Inflammatory macrophage (primary cell): Measurements from ENCODE around the gene MAGOH.
"Not testable (repeated sequence)": the region's sequence is repeated elsewhere in the genome, so short reads cannot be mapped to it uniquely, and the experiment has no call there.

Experiments
- DNase-seq, 2 donors: peaks; one replicate each; pipeline ENCODE4 v3.0.0-alpha.2; 2020 to 2022
- total RNA-seq, 18 experiments: gene quantifications; one replicate each; lab custom pipeline; 2026; ENCODE audit warnings: mixed read lengths in 6 of 18, inconsistent platforms in 2 of 18; lab: John Stamatoyannopoulos, UW

Gene MAGOH
- 5.2 to 10.9 (median 8.6) reads per million in 18 experiments for total RNA-seq

DNA sequence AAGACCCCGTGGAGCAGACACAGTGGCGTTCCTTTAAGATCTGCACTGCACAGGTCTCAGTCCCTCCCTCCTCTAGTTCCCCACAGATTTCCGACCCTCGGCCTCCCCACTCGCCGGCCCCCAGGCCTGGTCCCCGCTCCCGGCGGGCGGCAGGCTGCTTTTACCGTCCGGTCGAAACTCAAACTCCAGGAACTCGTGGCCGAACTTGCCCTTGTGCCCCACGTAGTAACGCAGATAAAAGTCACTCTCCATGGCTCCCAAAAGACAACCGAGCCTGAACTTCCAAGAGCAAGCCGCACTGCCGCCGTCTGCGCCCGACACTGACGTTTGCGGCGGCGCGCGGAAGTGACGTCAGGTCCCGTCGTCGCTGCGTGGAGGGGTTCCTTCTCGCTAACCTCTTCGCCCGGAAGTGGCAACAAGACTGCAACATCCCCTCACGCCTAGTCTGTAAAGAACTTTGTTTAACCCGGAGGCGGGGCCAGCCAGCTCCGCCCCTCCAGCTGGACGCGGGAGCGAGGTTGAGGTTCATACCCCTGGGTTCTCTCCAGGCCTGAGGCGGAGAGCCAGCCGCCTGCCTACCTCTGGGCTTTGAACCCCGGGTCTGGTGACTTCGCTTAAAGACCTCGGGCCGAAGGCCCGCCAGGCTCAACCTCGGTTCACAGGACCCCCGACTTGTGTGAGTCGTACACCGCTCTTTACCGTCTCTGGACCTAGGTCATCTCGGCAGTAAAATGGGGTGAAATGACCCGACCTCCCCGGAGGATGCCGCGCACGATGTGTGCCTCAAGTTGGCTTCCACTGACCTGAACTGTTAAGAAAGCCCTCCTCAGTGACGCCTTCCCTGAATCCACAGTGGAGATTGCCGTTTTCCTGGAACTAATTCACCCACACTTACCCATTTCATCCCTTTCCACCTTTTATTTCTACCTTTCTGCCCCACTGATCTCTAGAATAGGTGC lies at the start of gene MAGOH:
Gene MAGOH, minus strand, starts transcription at position 322 of the 959 bp plus-strand sequence. Its CDS starts 70 bp downstream, at position 252.
- peak; percentile 96 to 97 for DNase-seq

DNA sequence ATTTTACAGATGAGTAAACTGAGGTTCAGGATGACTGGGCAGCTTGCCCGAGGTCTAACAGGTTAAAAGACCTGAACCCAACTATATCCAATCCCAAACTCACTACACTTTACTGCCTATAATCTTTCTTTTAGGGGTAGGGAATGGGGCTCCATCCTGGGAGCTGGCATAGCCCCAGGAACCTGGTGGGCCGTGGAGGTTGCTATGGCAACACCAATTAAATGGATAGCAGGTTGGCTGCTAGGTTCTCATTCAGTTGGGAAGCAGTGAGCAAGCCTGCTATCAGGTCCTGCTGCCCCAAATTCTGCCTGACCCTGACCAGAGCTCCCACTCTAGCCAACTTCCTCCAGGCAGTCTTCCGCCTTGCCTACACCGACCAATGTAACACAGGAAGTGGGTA lies 48.6 kb upstream of the MAGOH start:
- DNase-seq: peak; percentile 8 to 9

DNA sequence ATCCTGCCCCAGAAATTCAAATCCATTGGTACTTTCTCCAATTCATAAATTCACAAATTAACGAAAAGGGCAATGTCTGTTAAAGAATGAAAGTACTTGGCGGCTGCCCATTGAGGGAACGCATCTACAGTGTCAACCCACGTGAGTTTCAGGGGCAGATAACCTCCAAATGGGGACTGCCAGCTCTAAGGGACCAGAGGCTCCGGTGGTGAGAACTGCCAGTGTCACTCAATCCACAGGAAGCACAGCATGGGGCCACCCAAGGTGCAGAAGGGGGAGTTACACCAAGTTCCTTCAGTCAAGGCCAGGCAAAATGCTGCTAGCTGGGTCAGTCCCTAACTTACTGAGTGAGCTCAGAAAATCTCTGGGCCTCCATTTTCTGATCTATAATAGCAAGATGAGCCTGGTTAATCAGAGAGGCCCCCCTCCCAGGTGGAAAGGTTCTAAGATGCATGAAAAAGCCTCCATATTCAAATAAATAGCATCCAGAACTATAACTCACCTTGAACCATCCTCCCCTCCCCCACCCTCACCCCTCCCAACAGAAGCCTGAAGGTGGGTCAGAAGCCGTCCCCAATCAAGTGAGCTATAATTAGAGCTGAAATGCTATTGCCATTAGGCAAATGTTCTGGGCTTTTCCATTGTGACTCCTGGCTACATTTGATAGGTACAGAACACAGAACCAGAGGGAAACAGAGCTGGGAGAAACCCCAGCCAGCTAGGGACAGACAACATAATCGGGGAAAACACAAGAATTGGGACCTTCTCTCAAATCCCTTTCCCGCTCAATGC lies 47.8 kb upstream of the MAGOH start:
- DNase-seq: no peak

DNA sequence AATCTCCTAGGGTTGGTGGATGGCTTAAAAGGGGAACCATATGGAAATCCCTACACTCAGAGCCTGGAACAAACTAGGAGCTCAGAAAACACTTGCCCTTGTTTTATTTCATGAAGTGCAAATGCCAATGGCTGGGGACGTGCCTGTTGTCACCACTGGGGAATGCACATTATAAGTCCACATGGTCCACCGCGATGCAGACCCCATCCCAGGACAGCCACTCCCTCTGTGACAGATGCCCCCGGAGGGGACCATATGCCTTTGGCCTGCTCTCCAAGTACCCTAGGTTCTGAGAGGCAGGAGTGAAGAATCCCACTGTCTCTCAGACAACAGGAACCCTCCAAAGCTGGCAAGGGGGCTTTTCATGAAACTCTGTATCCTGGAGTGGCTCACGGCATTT lies 47.2 kb upstream of the MAGOH start:
- DNase-seq: no peak

DNA sequence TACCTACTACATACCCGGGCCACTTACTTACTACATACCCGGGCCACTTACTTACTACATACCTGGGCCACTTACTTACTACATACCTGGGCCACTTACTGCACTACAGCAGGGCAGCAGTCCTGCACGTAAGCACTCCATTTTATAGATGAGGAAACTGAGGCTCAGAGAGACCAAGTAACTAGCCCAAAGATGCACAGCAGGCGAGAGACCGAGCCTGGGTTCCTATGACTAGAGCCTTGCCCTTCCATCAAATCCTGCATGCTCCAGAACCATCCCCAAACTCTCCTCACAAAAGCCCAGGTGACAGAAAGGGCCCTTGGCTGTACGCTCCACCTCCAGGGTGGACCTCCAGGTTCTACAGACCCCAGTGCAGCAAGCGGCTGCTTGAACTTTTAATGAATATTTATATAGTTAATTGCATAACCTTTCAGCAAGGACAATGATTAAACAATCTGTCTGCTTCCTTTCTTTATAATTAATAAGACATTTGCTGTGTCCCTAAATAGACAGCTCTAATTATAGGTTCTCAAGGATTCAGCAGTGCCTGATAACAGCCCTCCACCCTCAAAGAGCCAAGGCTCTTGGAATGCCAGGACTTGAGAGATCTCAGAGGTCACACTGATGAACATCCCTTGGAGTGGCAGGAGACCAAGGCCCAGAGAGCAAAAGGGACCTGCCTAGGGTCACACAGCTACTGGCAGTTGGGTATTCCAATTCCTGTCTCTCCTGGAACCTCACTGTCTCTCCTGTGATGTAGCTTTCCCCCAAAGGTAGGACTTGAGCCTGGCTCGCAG lies 46.1 kb upstream of the MAGOH start:
- no peak for DNase-seq

DNA sequence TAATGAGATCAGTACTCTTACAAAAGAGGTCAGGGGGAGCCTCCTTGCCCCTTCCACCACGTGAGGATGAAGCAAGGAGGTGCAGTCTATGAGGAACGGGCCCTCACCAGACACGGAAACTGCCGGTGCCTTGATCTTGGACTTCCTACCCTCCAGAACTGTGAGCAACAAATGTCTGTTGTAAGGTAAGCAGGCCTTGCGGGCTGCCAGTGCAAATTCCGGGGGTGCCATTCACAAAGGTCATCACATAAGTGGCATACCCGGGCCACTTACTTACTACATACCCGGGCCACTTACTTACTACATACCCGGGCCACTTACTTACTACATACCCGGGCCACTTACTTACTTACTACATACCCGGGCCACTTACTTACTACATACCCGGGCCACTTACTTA lies 44.8 kb upstream of the MAGOH start:
- not testable (repeated sequence) for DNase-seq

DNA sequence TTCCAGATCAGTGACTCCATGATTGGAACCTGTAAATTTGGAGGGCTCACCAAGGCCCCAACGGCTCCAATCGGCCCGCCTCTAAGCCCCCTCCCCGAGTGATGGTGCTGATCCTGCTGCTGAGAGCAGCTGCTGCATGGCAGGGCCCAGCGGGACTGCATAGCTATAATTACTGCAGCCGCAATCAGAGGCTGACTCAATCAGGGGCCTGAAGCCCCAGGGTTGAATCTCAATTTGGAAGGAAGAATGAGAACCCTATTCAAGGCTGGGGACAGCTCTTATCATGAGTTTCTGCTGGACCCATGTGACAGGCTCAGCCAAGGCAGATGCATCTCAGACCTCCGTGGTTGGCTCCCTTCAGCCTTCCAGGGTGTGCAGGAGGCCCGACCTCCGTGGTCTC lies 42.8 kb upstream of the MAGOH start:
- DNase-seq: no peak

DNA sequence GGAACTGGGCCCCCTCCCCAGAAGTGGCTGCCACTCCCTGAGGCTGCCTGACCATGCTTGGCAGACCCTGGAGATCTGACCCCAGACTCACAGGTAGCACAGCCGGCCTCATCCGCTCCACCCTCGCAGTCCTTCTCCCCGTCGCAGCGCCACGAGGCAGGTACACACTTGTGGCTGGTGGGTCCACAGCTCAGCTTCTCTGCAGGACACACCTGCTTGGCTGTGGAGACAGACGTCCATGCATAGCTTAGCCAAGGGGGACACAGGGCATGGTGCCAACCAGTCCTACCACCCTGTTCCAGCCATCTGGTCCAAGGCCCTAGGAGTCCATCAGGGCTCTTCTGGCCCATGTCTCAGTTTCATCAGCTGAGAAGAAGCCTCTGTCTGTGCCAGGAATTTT lies 42.2 kb upstream of the MAGOH start:
- no peak for DNase-seq

DNA sequence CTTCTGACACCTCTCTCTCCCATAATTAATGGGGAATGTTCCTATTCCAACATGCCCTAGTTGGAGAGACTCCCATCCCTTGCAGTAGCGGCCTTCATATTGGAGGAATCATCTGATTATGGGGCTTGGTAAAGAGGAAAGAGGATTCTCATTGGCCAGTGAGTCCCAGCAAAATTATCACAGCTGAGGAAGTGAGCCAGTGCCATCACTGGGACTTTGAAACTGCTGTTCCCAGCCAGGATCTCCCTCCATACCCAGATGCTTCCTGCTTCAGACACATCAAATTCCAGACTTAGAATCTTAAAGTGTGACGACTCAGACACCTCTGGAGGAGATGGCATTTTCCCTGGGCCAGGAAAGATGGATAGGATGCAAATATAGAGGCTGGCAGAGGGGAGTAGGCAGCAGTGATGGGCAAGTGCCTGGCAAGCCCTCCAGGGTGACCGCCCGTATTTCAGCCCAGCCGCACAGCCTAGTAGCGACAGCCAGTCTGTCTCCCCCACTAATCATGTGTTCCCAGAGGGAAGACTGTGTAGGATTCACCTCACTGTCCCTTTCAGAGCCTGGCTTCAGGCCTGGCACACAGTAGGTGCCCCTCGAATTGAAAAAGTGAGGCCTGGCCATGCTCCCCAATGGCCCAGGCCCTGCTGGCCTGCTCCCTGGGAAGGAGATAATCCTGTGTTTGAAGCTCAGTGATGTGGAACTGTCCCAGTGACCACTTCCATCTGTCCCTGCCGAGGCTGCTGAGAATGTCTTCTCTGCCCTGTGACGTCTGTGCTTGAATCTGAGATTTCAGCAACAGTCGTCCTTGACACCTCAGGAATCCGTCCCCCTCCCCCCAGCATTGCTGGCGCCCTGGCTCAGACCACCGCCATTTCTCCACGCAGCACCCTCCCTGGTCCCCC lies 41.2 kb upstream of the MAGOH start:
- no peak for DNase-seq

DNA sequence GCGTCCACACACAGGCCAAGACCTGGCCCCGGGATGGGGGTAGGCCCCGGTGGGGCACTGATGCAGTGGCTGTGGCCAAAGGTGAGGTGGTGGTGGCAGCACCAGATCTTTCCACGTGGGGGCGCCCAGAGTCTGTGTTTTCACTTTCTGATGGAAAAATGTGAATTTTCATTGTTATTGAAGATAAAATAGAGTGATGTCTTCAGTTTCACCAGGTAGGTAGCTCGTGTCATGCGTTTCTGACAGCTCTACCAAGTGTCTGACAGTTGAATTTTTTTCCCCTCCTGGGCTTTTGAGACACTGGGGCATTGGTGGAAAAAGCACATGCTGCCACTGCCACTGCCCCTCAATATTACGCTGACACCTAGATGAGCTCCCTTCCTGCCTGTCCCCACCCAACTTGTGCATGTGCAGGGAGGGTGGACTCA lies 40.0 kb upstream of the MAGOH start:
- peak; percentile 53 for DNase-seq

DNA sequence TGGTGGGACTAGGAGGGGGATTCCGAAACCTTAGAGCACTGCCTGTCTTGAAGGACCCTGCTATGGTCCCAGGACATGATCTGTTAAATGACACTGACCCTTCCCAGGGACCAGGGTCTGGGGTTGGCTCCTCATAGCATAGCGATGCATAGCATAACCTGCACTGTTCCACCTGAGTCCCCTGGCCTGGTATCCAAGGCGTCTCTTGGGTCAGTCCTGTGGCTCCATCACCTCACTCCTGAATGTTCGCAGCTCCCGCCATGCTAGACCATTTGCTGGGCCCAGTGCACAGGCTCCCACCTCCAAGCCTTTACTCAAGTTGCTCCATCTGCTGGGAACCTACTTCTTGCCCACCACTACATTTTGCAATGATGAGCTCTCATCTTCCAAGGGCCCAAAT lies 39.0 kb upstream of the MAGOH start:
- no peak for DNase-seq

DNA sequence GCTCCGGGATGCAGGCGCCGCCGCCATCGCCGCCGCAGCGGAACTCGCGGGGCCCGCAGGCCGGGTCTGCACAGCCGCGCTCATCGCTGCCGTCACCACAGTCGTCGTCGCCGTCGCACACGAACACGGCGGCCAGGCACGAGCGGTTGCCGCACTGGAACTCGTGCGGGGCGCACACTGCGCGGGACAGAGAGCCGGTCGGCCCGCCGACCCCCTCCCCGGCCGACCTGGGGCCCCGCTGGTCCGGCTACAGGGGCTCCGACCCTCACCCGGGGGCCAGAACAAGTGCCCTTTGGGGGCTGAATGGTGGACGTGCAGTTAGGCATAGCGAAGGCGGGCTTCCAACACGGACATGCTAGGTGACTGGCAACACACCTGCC lies 38.6 kb upstream of the MAGOH start:
- DNase-seq: no peak

DNA sequence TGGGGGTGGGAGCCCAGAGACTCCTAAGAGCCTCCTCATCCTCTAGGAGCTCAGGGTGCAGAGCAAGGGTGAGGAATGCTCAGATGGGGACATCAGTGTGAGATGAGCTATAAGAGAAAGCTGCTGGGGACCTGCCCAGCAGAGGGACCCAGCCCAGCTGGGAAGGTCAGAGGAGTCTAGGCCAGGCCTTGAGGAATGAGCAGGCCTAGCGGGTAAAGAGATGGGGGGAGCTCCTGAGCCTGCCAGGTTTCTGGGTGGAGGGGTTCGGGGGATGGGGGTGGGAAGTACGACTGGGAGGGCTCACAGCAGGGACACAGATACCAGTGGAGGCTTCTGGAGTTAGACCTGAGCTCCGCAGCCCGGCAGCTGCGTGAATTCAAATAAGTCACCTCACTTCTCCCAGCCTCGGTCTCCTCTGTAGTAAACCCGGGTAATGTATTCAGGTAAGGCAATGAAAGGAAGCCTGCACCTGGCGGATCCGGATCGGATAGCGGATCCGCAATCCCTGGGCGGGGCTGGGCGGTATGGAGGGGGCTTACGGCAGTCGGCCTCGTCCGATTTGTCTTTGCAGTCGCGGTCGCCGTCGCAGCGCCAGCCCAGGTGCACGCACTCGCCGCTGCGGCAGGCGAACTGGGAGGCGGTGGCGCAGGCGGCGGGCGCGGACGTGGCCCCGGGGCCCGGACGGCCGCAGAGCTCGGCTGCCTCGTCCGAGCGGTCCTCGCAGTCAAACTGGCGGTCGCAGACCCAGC lies 38.0 kb upstream of the MAGOH start:
- DNase-seq: no peak

DNA sequence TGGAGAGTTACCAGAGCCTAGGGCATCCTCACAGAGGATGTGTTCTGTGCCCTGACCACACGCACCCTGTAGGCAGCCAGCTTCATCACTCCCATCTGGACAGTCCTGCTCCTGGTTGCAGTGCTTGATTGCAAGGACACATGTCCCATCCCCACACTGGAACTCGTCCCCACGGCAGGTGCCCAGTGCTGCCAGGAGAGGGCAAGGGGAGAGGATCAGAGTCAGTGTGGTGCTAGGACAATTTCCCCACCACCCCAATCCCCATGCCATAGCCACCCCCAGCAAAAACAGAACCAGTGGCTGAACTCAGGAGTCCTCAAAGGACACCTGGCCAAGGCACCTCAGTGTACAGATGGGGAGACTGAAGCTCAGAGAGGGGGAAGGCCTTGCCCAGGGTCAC lies 37.2 kb upstream of the MAGOH start:
- no peak for DNase-seq

DNA sequence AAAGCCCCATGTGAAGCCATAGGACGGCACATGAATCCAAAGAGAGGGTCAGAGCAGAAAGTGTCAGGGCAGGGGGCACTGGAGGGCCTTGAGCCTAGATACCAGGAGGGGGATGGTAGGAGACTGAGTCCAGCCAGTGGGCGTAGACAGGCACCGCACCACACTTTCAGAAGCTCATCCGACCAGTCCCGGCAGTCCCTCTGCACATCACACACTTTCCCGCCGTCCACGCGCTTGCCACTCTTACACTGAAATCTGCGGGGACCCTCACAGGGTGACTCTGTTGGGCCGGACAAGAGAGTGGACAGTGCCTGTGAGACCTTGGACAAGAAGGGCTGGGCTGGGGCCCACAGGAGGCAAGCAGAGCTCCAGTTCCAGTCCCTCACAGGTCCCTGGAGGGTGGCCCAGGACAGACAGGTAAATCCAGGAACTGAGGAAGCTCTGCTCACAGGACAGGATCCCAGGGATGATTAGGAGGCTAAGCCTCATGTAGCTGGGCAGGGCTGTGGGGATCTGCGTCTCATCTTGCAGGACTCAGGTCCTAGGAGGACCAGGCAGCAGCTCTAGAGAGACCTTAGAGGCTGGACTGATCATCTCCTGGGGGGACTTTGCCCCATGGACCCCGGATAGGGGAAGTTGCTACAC lies 36.3 kb upstream of the MAGOH start:
- no peak for DNase-seq

DNA sequence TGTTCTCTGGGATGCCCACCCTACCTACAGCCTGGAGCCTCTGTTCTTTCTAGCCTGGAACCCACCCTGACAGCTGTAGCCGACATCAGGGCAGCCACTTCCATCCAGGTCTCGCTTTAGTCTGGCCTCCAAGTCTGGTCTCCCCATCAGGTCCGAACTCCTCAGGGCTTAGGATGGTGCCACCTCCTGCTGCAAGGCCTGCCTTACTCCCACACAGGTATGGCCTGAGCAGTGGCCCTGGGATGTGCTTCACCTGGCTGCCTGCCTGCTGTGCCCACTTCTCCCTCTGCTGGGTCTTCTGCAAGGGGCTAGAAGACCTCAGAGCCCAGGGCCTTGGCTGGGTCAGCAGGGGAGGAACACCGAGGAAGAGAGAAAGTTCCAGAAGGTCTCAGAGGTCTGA lies 35.7 kb upstream of the MAGOH start:
- DNase-seq: no peak

DNA sequence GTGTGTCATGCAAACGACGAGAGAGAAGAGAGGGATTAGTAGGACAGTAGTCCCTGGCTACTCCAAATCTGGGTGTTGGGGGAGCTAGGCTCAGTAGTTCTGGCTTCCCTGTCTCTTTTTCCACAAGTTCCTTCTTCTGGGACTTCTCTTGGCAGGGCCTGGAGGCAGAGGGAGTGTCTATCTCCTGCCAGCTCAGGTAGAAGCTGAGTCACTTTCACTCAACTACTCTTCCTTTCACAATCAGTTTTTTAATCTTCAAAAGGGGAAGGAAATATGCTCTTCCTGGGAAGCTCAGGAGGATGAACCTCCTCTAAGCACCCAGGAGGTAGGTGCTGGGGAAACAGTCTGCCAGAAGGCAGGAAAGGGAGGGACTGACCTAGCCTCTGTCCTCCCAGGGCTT lies 35.2 kb upstream of the MAGOH start:
- no peak for DNase-seq

DNA sequence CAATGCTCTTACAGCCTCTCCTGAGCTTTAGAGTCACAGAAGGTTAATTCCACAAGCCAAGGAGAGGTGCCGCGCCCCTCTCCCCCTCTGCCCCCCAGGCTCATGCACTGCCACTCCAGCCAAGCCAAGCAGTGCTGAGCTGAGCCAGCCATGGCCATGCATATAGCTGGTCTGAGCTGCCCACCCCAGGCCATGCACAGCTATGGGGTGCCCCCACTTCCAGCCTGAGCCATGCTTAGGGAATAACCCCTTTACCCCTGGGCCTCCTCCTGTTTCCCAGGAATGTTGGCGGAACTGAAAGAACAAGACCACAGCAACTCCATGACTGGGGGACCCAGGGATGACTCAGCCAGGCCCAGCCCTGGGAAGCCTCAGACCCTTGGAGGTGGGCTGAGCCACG lies 34.0 kb upstream of the MAGOH start:
- DNase-seq: no peak

DNA sequence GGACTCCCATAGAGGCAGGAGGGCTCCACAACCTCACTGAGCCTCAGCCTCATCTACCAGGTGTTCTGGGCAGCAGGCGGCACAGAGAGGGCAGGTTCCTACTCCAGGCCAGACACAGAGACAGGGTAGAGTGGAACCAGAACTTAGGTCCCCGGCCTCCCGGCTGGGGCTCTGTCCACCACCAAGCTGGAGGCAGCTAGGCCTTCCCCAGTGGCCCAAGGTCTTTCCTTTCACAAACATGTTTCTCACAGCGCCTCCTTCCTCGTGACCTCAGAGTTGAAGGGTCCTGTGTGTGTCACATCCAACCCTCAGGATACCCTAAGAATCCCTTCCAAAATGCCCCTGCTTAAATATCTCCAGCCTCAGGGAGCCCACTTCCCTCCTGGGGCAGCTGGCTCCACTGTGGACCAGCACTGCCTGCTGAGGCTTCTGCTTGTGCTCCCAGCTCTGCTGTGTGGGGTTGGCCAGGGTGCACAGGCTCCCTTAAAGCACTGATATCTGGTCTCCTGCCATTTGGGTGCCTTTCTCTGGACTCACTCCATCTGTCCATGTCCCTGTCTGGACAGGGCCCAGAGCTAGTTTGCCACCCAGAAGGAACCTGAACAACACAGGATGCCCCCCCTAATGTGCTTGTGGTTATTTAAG lies 33.2 kb upstream of the MAGOH start:
- no peak for DNase-seq

DNA sequence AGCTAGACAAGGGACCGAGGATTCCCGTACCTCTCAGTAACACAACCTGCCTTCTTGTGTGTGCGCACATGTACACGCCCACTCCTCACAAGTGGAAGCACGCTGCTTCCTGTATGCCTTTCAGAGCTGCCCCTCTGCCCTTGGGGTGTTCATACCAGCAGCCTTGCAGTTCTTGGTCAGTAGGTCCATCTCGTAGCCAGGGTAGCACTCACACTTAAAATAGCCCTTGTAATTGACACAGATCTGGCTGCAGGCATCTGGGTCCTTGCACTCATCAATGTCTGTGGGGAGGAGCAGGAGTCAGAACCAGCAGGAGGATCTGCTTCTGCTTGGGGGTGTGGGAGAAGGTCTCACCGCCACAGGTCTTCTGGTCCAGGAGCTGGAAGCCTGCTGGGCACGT lies 32.6 kb upstream of the MAGOH start:
- no peak for DNase-seq
